ACC112 (cell line): Measurements from ENCODE around the gene KRT76.

ENCODE experiments used
- H2AFZ ChIP-seq: fragments of 200-600 bp; sonication (generic); one replicate; pipeline ENCODE4 v1.6.0; 2017; ENCODE audit warnings: antibody characterized with exemption, low read length; ENCODE audit not compliant: unreplicated experiment
- H3K27ac ChIP-seq: fragments of 200-600 bp; sonication (generic); 2 replicates; pipeline ENCODE4 v1.5.1; 2014; ENCODE audit warnings: low read depth, mild to moderate bottlenecking, antibody characterized with exemption, low read length, moderate library complexity
- H3K27me3 ChIP-seq: fragments of 200-600 bp; sonication (generic); 2 replicates; pipeline ENCODE4 v1.6.1; 2014; ENCODE audit warnings: mild to moderate bottlenecking, antibody characterized with exemption, low read length, moderate library complexity, mixed read lengths; ENCODE audit not compliant: insufficient read depth
- H3K36me3 ChIP-seq: fragments of 200-600 bp; sonication (generic); 2 replicates; pipeline ENCODE4 v1.6.1; 2016; ENCODE audit warnings: mild to moderate bottlenecking, antibody characterized with exemption, low read length, moderate library complexity, mixed read lengths; ENCODE audit not compliant: insufficient read depth
- H3K4me1 ChIP-seq: fragments of 200-600 bp; sonication (generic); one replicate; pipeline ENCODE4 v1.6.1; 2016; ENCODE audit warnings: low read length, mixed read lengths; ENCODE audit not compliant: insufficient read depth, unreplicated experiment, control insufficient read depth
- H3K4me3 ChIP-seq: fragments of 200-600 bp; sonication (generic); 2 replicates; pipeline ENCODE4 v1.5.1; 2014; ENCODE audit warnings: mild to moderate bottlenecking, low read depth, low read length
- H3K79me2 ChIP-seq: fragments of 200-600 bp; sonication (generic); one replicate; pipeline ENCODE4 v1.6.0; 2016; ENCODE audit warnings: low read length; ENCODE audit not compliant: control insufficient read depth, unreplicated experiment, insufficient read depth

KRT76 gene

GRCh38 chr12:52812749-52813148 is 35.6 kb upstream of the KRT76 start:
- Histone ChIP-seq H3K27me3 (peaks cover 76% of the 10 kb centered on the region), H3K36me3 (no peaks in the 10 kb centered on the region), H3K79me2 (no peaks in the 10 kb centered on the region), H3K4me1 (no peaks in the 10 kb centered on the region), H3K27ac (no peak overlapping the region), H2AFZ (no peak overlapping the region), H3K4me3 (no peak overlapping the region)

DNA sequence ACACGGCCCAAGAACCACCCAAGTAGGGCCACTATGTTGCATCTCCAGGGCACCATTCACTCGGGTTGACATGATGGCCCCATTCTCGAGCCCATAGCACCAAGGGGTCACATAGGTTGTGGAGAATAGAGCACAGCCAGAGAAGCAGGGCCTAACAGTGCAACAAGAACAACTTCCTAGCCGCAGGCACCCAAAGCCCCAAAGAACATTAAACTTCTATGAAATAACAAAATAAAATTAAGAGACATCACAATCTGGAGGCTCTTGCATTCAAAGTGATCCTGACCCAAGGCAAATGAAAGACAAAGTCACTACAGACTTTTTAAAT is 34.9 kb upstream of the KRT76 start:
- Histone ChIP-seq H3K4me3 (no peak overlapping the region), H2AFZ (no peak overlapping the region), H3K79me2 (no peaks in the 10 kb centered on the region), H3K36me3 (no peaks in the 10 kb centered on the region), H3K27ac (no peak overlapping the region), H3K4me1 (no peaks in the 10 kb centered on the region), H3K27me3 (peaks cover 76% of the 10 kb centered on the region)

DNA sequence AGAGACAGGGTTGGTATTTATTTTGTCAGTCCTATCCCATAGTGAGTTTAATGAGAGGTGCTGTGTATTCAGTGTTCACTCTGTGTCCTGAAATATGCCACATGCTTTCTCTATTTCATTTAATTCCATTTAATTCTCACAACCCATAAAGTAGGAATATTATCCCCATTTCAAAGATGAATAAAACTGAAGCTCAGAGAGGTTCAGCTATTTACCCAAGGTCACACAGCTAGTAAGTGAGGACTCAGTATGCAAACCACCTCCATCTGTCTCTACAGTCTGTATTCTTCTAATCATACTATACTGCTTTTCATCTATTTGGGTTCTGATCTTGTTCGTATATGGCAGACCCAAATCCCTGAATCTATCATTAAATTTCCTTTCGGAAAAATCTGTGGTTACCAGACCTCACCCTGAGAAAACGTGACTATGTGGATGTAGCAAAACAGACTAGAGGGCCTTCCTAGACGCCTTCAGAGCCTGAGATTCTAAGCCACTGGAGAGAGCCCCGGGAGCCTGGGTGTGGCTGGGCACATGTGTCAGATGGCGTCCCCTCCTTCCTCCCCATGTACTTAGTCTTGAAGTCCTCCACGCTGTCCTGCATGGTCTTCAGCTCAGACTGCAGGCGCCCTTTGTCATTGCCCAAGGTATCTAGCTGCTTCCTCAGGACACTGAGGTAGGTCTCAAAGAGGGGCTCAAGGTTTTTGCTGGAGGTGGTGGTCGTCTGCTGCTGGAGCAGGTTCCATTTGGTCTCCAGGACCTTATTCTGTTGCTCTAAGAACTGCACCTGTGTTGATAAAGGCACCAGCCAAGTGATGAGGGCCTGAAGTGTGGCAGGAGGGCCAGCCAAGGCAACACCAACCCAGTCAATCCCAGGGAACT is 34.3 kb upstream of the KRT76 start:
- no peak overlapping the region for H3K27ac ChIP-seq
- H3K4me3 ChIP-seq: no peak overlapping the region
- H3K27me3 ChIP-seq: peaks cover 79% of the 10 kb centered on the region
- no peak overlapping the region for H2AFZ ChIP-seq
- no peaks in the 10 kb centered on the region for H3K79me2 ChIP-seq
- H3K36me3 ChIP-seq: no peaks in the 10 kb centered on the region
- no peaks in the 10 kb centered on the region for H3K4me1 ChIP-seq

- Histone ChIP-seq H3K27me3 (peaks cover 83% of the 10 kb centered on the region), H3K4me1 (no peaks in the 10 kb centered on the region), H3K27ac (no peak overlapping the region), H3K36me3 (no peaks in the 10 kb centered on the region), H2AFZ (no peak overlapping the region), H3K4me3 (no peak overlapping the region), H3K79me2 (no peaks in the 10 kb centered on the region)
Observed at GRCh38 chr12:52810554-52810953, 33.4 kb upstream of the KRT76 start.

DNA sequence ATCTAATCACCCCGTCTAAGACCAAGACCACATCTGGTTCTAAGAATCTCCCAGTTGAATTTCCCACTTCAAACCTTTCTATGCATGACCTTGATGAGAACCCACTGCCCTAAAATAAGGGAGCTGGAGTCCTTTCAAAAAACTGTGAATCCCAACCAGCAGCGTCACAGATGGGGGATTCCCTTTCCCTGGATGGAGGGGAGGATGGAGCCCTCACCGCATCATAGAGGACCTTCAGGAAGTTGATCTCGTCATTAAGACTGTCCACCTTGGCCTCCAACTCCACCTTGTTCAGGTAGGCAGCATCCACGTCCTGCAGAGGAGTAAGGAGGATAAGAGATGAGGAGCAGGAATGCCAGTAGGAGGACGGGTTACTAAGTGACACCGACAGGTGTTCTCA is 32.0 kb upstream of the KRT76 start:
- no peak overlapping the region for H3K4me3 ChIP-seq
- no peak overlapping the region for H3K27ac ChIP-seq
- H3K36me3 ChIP-seq: no peaks in the 10 kb centered on the region
- no peak overlapping the region for H2AFZ ChIP-seq
- no peaks in the 10 kb centered on the region for H3K79me2 ChIP-seq
- no peaks in the 10 kb centered on the region for H3K4me1 ChIP-seq
- H3K27me3 ChIP-seq: peaks cover 88% of the 10 kb centered on the region

DNA sequence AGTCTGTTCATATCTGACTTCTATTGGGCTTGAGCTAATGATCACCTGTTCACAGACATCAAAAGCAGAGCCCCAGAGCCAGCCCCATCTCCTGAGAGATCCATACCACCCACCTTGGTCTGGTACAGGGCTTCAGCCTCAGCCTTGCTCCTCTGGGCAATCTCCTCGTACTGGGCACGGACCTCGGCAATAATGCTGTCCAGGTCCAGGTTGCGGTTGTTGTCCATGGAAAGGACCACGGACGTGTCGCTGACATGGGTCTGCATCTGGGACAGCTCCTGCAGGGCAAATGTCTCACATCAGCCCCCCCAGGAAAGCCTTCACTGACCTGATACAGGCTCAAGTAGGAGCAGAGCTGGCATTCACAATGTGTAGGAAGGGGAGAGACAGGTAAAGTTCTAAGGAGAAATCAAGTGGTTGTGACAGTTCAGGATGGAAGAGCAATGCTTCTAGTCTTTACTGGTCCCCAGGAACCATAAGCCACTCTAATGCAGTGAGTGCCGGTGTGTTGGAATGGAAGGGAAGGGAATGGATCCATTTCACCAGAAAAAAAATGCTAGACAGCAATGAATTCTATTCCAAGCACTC is 31.5 kb upstream of the KRT76 start:
- H3K79me2 ChIP-seq: no peaks in the 10 kb centered on the region
- no peaks in the 10 kb centered on the region for H3K4me1 ChIP-seq
- H3K36me3 ChIP-seq: no peaks in the 10 kb centered on the region
- no peak overlapping the region for H2AFZ ChIP-seq
- H3K27ac ChIP-seq: no peak overlapping the region
- H3K4me3 ChIP-seq: no peak overlapping the region
- peaks cover 88% of the 10 kb centered on the region for H3K27me3 ChIP-seq

DNA sequence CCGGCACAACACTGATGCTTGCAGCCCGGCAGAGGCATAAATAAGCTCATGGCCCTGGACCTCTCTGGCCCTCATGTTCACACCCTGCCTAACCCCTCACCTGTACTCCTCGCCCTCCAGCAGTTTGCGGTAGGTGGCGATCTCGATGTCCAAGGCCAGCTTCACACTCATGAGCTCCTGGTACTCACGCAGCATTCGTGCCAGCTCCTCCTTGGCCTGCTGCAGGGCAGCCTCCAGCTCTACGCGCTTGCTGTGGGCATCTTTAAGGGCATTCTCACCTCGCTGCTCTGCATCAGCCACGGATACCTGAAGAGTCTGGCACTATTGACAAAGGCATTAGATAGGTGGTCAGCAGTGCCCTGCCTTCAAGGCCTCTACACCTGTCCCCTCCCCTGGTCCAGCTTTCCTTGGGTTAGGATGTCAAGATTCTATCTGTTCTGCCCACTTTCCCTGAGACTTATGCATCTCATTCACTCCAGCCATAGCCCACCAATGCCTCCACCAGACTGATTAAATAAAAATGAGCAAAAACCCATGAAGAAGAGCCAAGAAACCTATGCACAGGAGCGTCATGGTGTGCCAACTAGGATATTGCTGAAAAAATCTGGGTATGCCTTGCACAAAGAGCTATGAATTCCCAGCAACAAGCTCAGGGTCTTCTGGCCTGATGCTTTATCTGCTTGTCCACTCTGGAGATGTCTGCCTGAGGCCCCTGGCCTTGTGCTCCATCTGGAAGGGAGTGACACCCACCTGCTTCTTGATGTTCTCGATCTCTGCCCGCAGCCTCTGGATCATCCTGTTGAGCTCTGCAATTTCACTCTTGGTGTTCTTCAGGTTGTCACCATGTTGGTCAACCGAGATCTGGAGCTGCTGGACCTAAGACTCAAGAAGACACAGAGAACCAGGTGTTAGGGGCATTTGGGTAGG is 30.7 kb upstream of the KRT76 start:
- H3K27ac ChIP-seq: no peak overlapping the region
- no peaks in the 10 kb centered on the region for H3K36me3 ChIP-seq
- no peaks in the 10 kb centered on the region for H3K79me2 ChIP-seq
- H2AFZ ChIP-seq: no peak overlapping the region
- no peaks in the 10 kb centered on the region for H3K4me1 ChIP-seq
- H3K4me3 ChIP-seq: no peak overlapping the region
- H3K27me3 ChIP-seq: peaks cover 88% of the 10 kb centered on the region

- no peaks in the 10 kb centered on the region for H3K36me3 ChIP-seq
- H3K4me3 ChIP-seq: no peak overlapping the region
- H3K4me1 ChIP-seq: no peaks in the 10 kb centered on the region
- no peaks in the 10 kb centered on the region for H3K79me2 ChIP-seq
- H3K27me3 ChIP-seq: peaks cover 88% of the 10 kb centered on the region
- H2AFZ ChIP-seq: no peak overlapping the region
- H3K27ac ChIP-seq: no peak overlapping the region
Observed at GRCh38 chr12:52806821-52807543, 29.8 kb upstream of the KRT76 start.

DNA sequence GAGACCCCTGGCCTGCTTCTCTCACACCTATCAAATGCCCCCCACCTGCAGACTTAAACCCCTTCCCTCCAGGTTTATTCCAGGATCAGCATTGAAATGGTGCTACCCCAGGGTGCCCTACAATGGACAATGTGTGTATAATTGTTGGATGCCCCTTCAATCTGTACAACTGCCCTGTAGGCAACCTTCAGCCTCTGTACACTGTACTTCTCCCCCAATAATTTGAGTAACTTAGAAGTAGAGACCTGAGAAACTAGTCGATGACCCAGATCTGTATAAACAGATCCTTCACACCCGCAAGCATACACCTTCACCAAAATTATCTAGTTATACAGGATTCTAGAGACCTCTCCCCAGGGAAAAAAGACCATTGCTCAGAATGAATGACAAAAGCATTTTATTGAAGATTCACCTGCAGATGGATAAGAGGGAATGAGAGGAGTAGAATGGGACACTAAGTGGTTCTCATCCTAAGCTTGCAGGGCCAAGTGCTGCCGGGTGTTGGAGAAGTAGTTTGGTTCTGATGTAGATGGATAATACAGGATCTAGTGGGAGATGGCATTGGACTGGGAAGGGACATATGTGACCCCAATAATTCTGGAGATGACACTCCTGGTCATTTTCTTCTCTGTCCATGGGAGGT is 29.1 kb upstream of the KRT76 start:
- Histone ChIP-seq H3K4me3 (no peak overlapping the region), H2AFZ (no peak overlapping the region), H3K36me3 (no peaks in the 10 kb centered on the region), H3K27ac (no peak overlapping the region), H3K27me3 (peaks cover 84% of the 10 kb centered on the region), H3K4me1 (no peaks in the 10 kb centered on the region), H3K79me2 (no peaks in the 10 kb centered on the region)

DNA sequence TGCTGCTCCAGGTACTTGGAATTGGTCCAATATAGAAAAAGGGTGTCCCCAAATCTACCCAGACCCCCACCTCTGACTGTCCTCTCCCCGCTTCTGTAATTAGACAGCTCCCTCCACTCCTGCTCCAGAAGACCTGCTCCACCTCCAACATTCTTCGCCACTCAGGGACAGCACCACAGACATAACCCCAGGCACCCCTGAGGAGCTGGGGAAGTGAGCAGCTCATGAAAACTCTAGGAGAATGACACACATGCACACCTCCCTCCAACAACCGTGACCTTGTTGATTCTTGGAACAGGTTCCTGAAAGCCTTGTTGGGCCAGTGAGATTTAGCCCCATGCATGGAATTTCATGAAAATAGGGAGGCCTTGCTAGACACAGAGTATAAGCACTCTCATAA is 28.6 kb upstream of the KRT76 start:
- Histone ChIP-seq H3K36me3 (no peaks in the 10 kb centered on the region), H3K4me1 (no peaks in the 10 kb centered on the region), H3K27ac (no peak overlapping the region), H2AFZ (no peak overlapping the region), H3K79me2 (no peaks in the 10 kb centered on the region), H3K4me3 (no peak overlapping the region), H3K27me3 (peaks cover 78% of the 10 kb centered on the region)
